Measurements from ENCODE around the gene ZNF613.
"Not testable (repeated sequence)": the region's sequence is repeated elsewhere in the genome, so short reads cannot be mapped to it uniquely, and the experiment has no call there.

Gene ZNF613

GRCh38 chr19:51944798-51945552 lies 17.7 kb downstream of the ZNF613 start:
- DNase-seq, result no peak

GRCh38 chr19:51946602-51947001 lies 19.3 kb downstream of the ZNF613 start:
- DNase-seq, result no peak

GRCh38 chr19:51948975-51949374 lies 21.7 kb downstream of the ZNF613 start:
- DNase-seq, result no peak

- DNase-seq, result not testable (repeated sequence)
Measured at GRCh38 chr19:51957846-51958245, 30.6 kb downstream of the ZNF613 start.

- DNase-seq, result no peak
Measured at GRCh38 chr19:51959791-51960190, 32.5 kb downstream of the ZNF613 start.

- not testable (repeated sequence) for DNase-seq
Measured at GRCh38 chr19:51960621-51961233, 33.5 kb downstream of the ZNF613 start.

GRCh38 chr19:51965583-51965982 lies 38.3 kb downstream of the ZNF613 start:
- no peak for DNase-seq

GRCh38 chr19:51970718-51971117 lies 43.4 kb downstream of the ZNF613 start:
- no peak for DNase-seq

- DNase-seq, result no peak
Measured at GRCh38 chr19:51971624-51972023, 44.4 kb downstream of the ZNF613 start.

GRCh38 chr19:51975787-51976186 lies 48.5 kb downstream of the ZNF613 start:
- DNase-seq, result not testable (repeated sequence)

GRCh38 chr19:51976852-51977251 lies 49.6 kb downstream of the ZNF613 start:
- DNase-seq, result no peak

- no peak for DNase-seq
Measured at GRCh38 chr19:51977346-51977745, 50.1 kb downstream of the ZNF613 start.

GRCh38 chr19:51978882-51979281 lies 51.6 kb downstream of the ZNF613 start:
- no peak for DNase-seq

- DNase-seq, result no peak
Measured at GRCh38 chr19:51980116-51980736, 53.0 kb downstream of the ZNF613 start.

GRCh38 chr19:51980926-51981325 lies 53.7 kb downstream of the ZNF613 start:
- not testable (repeated sequence) for DNase-seq

- DNase-seq, result no peak
Measured at GRCh38 chr19:51983361-51983760, 56.1 kb downstream of the ZNF613 start.

GRCh38 chr19:51986309-51987291 lies 59.3 kb downstream of the ZNF613 start, which contains the start of gene ZNF350:
TSS of gene ZNF350 (minus strand) at chr19:51986840. CDS start at chr19:51974360, 12,480 bp downstream.
- DNase-seq, result peak; percentile 90

- DNase-seq, result no peak
Measured at GRCh38 chr19:51993422-51993821, 66.2 kb downstream of the ZNF613 start.

- no peak for DNase-seq
Measured at GRCh38 chr19:51994048-51994644, 66.9 kb downstream of the ZNF613 start.
